GM12875 (cell line): Measurements from ENCODE around the gene KCNAB2.

Source experiments
- H3K4me3 ChIP-seq: one replicate; pipeline ENCODE4 v1.5.1; 2011; ENCODE audit warnings: low read depth, low read length, control low read depth
- CTCF ChIP-seq: IDR thresholded peaks from 2 replicates; pipeline ENCODE4 v1.5.1; 2011; ENCODE audit warnings: low read depth, mild to moderate bottlenecking, control low read depth, inconsistent platforms, low read length, moderate library complexity, borderline replicate concordance; ENCODE audit not compliant: insufficient read depth

The KCNAB2 gene

GRCh38 chr1:6117064-6117463, 71.4 kb downstream of the KCNAB2 start:
- no peak overlapping the region for H3K4me3 ChIP-seq
- no peak for TF ChIP-seq CTCF

DNA sequence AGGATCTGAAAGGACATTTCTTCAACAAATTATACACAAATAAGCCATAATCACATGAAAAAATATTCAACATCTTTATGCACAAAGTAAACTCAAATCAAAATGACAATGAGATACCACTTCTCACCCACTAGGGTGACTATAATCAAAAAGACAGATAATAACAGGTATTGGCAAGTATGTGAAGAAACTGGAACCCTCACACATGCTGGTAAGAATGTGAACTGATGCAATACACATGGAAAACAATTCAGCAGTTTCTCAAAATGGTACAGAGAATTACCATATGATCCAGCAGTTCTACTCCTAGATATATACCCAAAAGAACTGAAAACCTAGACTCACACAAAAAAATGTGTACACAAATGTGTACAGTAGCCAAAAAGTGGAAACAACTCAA, 71.9 kb downstream of the KCNAB2 start:
- TF ChIP-seq CTCF, result no peak
- no peak overlapping the region for H3K4me3 ChIP-seq

DNA sequence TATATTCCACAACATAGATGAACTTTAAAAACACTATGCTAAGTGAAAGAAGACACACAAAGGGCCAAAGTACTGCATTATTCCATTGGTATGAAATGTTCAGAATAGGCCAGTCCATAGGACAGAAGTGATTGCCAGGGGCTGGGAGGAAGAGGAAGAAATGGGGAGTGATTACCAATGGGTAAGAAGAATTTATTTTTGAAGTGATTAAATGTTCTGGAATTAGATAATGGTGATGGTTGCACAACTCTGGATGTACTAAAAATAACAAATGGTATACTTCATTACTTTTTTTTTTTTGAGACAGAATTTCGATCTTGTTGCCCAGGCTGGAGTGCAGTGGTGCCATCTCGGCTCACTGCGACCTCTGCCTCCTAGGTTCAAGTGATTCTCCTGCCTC, 72.7 kb downstream of the KCNAB2 start:
- no peak for TF ChIP-seq CTCF
- H3K4me3 ChIP-seq, result no peak overlapping the region

- no peak for TF ChIP-seq CTCF
- no peak overlapping the region for H3K4me3 ChIP-seq
These were observed 75.3 kb downstream of the KCNAB2 start for GRCh38 chr1:6121021-6121421.

DNA sequence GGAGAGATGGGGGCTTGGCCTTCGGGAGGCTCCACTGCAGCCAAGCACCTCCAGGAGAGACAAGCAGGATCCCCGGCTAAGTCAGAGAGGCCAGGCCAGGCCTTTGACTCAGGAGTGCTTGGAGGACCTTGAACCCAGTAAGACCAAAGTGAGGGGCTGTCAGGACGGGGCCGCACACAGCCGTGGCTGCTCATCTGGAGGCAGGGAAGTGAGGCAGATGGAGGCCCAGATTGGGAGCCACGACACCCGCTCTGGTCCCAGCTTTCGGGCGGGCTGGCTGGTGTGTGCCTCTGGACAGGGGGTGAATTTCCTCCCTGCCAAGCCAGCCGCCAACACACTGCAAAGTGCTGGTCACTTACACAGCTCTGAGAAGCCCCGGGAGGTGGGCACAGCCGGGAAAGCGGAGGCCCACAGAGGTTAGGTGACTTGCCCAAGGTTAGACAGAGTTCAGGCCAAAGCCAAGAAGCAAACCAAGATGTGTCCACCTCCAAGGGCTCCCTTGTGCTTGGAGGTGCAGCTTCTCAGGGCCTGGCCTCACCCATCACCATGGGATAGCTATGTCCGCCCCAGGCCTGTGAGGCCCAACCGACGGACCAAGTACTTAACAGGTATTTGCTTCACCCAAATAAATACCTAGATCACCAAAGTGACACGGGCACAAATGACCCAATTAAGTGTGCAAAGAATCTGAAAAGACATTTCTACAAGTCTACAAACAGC, 76.1 kb downstream of the KCNAB2 start:
- no peak for TF ChIP-seq CTCF
- no peak overlapping the region for H3K4me3 ChIP-seq

DNA sequence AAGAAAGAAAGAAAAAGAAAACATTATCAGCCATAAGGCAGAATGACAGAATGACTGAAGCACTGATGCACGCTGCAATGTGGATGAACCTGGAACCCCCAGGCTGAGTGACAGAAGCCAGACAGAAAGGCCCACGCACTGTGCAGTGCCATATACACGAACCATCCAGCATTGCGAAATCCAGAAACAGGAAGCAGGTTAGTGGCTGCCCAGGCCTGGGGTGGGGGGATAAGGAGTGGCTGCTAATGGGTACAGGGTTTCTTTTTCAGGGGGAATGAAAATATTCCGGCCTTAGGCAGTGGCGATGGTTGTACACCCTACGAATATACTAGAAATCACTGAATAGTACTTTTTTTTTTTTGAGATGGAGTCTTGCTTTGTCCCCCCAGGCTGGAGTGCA, 77.4 kb downstream of the KCNAB2 start:
- H3K4me3 ChIP-seq, result no peak overlapping the region
- no peak for TF ChIP-seq CTCF

GRCh38 chr1:6123816-6124215, 78.1 kb downstream of the KCNAB2 start:
- H3K4me3 ChIP-seq, result no peak overlapping the region
- TF ChIP-seq CTCF, result no peak
